ENCODE data around the gene SOCS3. TPM values are rescaled to one million over a fixed set of nuclear protein-coding genes. Genes with fewer than 3 reads are reported as not detected.

SOCS3 gene
- total RNA-seq, 1 donor from 2014 or later, result 13.7 TPM

GRCh38 chr17:78344666-78345065 is 15.2 kb downstream of the SOCS3 start:
- H3K4me3 ChIP-seq (ENCODE audit: low read depth, low read length), result no peak overlapping the region
- DNase-seq (ENCODE audit: low read depth) (no peak), FAIRE-seq (no peak)
- peaks cover 1% of the 10 kb centered on the region for H3K27me3 ChIP-seq (ENCODE audit: control insufficient read depth, insufficient read depth, low read length)
- no peak for TF ChIP-seq CTCF (IDR thresholded peaks at IDR 0.05; ENCODE audit: insufficient read depth, low read length, severe bottlenecking)
- H3K36me3 ChIP-seq (ENCODE audit: control insufficient read depth, insufficient read depth, low read length), result no peaks in the 10 kb centered on the region

GRCh38 chr17:78343543-78344201 is 16.2 kb downstream of the SOCS3 start:
- Histone ChIP-seq H3K4me3 (ENCODE audit: low read depth, low read length) (no peak overlapping the region), H3K36me3 (ENCODE audit: control insufficient read depth, insufficient read depth, low read length) (no peaks in the 10 kb centered on the region), H3K27me3 (ENCODE audit: control insufficient read depth, insufficient read depth, low read length) (peaks cover 1% of the 10 kb centered on the region)
- FAIRE-seq (no peak), DNase-seq (ENCODE audit: low read depth) (no peak)
- no peak for TF ChIP-seq CTCF (IDR thresholded peaks at IDR 0.05; ENCODE audit: insufficient read depth, low read length, severe bottlenecking)

DNA sequence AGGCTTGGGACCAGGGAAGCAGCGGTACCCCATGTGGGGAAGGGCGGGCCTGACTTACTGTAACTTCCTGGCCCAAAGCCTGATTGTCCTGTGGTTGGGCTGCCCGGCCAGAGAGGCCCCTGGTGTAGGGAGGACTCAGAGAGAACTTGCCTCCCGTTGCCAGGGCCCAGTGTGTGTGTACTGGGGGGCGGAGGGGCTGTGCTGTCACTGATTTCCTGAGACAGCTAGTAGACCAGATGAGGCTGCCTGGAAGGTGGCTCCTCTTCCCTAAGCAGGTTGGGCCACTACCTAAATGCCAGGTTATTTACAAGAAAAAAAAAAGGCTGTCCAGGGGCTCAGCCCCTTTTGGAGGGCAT is 16.7 kb downstream of the SOCS3 start:
- Histone ChIP-seq H3K36me3 (ENCODE audit: control insufficient read depth, insufficient read depth, low read length) (no peaks in the 10 kb centered on the region), H3K27me3 (ENCODE audit: control insufficient read depth, insufficient read depth, low read length) (no peaks in the 10 kb centered on the region), H3K4me3 (ENCODE audit: low read depth, low read length) (no peak overlapping the region)
- DNase-seq (ENCODE audit: low read depth) (peak; percentile 43), FAIRE-seq (no peak)
- no peak for TF ChIP-seq CTCF (IDR thresholded peaks at IDR 0.05; ENCODE audit: insufficient read depth, low read length, severe bottlenecking)

- DNase-seq (ENCODE audit: low read depth), result peak; percentile 81
- Histone ChIP-seq H3K4me3 (ENCODE audit: low read depth, low read length) (peak overlapping the region; percentile 7), H3K27me3 (ENCODE audit: control insufficient read depth, insufficient read depth, low read length) (no peaks in the 10 kb centered on the region), H3K36me3 (ENCODE audit: control insufficient read depth, insufficient read depth, low read length) (no peaks in the 10 kb centered on the region)
- no peak for TF ChIP-seq CTCF (IDR thresholded peaks at IDR 0.05; ENCODE audit: insufficient read depth, low read length, severe bottlenecking)
- FAIRE-seq, result no peak
Observed at GRCh38 chr17:78342449-78343186, 17.3 kb downstream of the SOCS3 start.

DNA sequence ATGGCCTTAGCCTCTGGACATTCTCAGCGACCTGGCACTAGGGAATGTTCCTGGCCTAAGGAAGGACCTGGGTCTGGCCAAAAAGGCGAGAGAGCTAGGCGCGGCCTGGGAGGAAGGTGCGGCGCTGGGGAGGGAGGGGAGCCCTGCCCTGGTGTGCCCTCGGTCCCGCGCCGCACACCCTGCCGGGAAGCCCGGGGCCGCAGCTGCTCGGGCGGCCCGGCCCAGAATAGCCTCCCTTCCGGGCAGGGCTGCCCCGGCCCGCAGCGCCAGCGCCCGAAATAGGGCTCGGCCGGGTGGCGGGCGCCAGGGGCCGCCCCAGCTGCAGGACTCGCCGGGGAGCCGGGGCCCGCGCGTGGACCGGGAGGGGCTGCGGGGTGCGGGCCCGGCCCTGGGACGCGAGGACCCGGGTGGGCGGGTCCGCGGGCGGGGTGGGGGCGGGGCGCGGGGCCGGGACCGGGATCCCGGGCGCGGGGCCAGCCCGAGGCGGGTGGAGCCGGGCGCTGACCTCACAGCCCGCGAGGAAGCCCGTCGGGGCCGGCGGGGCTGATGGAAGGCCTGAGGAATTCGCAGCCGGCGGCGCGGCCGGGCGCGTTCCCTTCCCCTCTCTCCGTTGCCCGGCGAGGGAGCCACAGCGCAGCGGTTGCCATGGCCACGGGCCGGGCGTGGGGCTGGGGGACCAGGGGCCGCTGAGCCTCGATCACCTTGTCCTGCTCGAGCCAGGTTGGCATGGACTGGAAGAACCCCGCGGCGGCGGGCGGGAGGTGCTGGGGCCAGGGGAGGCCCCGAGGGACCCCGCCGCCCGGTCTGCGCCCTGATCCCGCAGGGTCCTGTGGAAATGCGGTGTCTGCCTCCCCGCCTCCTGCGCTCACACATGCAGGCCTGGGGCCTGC is 18.1 kb downstream of the SOCS3 start:
- H3K36me3 ChIP-seq (ENCODE audit: control insufficient read depth, insufficient read depth, low read length), result no peaks in the 10 kb centered on the region
- H3K4me3 ChIP-seq (ENCODE audit: low read depth, low read length), result peak overlapping the region; percentile 7
- FAIRE-seq (no peak), DNase-seq (ENCODE audit: low read depth) (peak; percentile 49)
- no peak for TF ChIP-seq CTCF (IDR thresholded peaks at IDR 0.05; ENCODE audit: insufficient read depth, low read length, severe bottlenecking)
- no peaks in the 10 kb centered on the region for H3K27me3 ChIP-seq (ENCODE audit: control insufficient read depth, insufficient read depth, low read length)
